NOMO-1 treated with DMSO at 0.1 percent for 48 hours (cell line): ENCODE results near the gene CARS1.

Experiments used
- DNase-seq: peaks from one replicate; lab custom pipeline; 2025; ENCODE audit not compliant: unreplicated experiment; lab: John Stamatoyannopoulos, UW

The CARS1 gene

DNA sequence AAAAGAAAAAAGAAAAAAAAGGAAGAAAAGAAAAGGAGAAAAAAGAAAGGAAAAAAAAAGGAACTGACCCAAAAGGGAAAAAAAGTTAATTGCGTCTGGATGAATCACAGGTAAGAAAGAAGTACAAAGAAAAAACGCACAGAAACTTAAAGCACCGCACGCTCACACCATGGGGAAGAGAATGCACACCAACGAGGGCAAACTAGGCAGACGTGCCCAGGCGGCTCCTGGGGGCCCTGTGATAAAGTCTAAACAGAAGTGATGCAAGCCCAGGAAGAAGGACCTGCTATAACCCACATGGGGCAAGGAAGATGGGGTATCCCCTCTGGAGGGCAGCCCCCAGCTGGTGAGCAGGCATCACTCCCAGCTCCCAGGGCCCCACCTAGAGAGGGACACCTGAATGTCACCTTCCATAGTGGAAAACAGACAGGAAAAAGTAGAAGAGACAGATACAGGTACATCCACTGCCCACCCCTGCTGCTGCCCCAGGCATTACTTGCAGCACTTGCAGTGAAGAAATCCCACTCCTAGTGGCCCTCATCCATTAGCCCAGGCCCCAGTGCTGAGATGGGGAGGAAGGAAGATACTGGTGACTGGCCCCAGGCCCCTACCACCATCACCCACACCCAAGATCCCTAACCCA, 94.0 kb downstream of the CARS1 start:
- DNase-seq, result peak; percentile 17

DNA sequence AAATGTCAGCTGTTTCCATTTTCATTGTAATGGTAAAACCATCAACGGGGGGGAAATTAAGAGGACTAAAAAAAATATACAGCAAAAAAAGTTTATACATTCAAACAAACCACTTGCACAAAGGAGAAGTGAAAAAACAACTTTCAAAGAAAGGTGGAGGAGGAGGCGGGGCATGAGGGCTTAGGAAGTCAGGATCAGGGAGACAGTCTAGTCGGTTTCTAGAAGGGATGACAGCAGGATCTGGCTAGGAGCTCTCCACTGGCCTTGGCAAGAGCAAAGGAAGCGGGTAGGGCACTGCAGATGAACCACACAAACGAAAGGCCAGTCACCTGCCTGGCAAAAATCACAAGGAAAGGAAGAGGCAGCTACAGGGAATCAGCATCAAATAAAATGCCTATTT, 96.1 kb downstream of the CARS1 start:
- peak; percentile 21 for DNase-seq

DNA sequence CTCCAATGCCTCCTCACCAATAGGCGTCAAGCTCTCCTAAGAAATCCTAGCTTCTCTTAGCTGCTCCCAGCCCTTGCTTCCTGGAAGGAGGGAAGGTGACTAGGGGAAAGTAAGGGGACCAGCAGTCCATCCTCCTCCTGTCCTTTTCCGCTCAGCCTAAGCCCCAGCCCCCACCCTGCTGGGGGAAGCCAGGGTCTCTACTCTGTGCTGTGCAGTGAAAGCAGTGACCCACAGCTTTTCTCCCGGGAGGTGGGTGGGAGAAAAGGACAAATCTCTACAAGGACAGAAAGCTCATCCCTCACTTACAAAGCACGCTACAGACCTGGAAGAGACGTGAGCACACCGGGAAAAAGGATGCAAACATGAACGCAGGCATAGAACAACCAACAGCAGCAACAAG, 97.1 kb downstream of the CARS1 start:
- DNase-seq, result no peak

DNA sequence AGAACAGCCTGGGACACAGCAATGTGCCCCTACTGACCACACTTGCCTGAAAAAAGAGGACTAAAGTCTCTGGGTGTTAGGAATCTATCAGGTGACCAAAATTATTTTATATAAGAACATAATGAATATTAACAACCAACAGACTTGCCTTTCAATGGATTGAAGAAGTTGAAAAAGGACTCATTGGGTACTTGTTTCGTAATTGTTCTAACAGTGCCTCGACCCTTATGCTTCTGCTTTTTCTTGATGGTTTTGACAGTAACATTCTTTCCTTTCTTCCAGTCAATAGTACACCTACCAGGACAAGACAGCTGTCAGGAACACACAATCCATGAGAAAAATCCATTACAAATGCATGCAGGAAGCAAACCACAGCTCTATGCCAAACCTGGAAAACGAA, 99.0 kb downstream of the CARS1 start:
- DNase-seq, result peak; percentile 72

DNA sequence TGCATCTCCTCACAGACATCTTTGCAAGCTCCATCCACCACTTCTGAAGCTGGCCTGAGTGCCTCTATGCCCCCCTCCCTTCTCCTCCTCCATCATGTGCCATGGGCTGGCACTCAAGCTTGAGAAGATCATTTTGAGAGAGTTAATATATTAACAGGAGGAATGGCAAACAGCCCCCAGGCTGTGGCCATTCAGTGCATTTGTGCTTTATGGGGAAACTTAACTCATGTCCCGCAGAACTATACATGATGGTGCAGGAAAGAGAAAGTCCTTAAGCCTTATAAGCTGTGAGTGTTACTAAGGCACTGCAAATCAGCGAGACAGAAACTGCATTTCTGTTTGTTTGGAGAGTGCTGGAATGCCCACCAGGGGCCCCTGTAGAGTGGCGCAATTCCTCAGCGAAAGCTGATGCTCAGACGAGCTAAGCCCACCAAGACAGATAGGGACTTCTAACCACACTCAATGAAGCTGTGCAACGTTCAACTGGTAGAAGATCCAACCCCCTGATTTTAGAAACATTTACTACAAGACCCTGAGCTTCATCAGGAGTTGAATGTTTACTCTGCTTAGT, 101.2 kb downstream of the CARS1 start:
- DNase-seq, result no peak

DNA sequence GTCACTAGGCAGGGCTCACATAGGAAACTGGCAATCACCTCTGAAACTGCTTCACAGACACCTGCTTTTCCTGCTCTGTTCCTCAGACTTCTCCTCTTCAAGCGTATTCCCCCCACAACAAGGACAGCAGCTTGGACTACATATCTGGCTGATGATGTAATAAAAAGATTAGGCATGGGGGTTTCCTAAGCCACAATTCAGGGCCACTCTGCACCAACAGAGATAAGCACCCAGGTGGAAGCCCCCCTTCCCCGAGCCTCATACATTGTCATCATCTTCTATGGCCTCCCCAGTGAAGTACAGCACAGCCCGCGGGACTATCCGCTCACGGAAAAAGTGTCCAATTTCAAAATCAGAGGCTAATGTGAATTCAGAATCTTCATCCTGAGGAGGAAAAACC, 103.0 kb downstream of the CARS1 start:
- DNase-seq, result no peak

DNA sequence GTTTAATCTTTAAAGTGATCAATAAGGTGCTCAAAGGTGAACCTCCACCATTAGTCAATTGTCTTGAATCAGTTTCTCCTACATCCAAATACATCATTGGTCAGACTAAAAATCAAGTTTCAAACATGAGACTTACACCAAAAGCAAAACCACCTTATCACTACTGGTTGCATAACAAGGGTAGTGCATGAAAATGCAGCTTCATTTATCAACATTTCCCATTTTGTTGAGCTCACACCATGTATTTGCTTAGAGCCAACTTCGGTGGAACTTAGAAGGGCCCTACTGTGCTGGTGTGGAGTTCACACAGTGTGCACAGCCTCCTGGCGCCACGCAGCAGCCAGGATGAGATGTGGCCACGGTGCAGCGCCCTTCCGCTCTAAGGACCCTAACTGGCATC, 104.9 kb downstream of the CARS1 start:
- DNase-seq, result peak; percentile 63

DNA sequence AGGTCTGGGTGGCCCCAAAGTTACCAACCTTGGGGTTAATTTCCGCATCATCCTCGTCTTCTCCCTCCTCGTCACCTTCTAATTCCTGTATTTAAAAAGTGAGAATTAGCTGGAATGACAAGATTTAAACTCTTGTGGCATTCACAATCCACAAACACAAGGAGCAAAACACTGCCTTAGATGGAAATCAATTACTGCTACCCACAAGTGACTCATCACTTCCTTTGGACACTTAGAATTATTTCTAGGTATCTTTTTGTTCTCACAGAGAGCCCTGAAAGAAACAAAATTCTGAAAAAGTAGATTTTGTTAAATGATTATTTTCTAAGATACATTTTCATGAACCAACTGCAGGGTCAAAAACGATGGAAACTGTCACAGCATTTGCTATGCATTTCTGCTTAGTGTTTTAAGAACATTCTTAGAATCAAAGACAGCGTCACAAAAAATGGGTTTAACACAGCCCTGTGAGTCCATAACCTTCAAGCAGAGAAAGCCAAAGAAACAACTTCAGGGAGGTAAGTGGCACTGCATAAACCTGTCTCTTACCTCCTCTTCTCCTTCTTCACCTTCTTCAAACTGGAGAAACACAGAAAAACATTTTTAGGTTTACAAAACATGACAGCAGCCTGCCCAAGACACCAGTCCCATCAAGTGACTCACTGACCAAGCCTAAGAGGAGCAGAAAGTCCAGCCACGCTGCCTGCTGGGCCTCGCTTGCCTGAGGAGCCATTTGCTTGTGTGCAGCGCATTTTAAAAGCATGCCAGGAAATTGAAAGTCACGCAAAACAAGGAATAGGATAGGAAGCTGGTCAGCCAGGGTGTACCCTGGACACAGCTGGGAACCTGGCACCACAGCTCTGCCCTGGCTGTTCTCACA, 105.8 kb downstream of the CARS1 start:
- peak; percentile 50 for DNase-seq
